HG03066 (cell line): Measurements from ENCODE around the gene MVB12B.

Experiments used
- ATAC-seq: cut with Tn5 transposase; IDR thresholded peaks from one replicate; pipeline ENCODE4 v1.9.1; 2021; ENCODE audit warnings: low read depth; ENCODE audit not compliant: unreplicated experiment

MVB12B gene

DNA sequence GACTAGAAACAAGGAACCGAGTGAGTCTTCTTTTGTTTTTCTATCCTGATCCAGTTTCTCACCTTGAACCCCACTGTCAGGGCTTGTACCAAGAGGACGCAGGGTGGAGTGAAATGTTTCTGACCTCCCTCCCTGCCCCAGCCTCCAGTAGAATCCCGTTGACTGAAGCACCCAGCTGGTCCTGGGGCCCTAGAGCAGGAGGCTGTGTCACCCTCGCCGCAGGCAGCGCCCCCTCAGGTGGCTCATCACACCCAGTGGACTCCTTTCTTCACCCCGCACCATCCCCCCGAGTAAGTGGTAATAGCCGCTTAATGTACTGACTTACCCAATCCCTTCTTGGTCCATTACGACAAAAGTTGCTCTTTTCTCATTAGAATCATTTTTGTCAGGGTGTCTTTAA, 53.8 kb downstream of the MVB12B start:
- no peak for ATAC-seq

DNA sequence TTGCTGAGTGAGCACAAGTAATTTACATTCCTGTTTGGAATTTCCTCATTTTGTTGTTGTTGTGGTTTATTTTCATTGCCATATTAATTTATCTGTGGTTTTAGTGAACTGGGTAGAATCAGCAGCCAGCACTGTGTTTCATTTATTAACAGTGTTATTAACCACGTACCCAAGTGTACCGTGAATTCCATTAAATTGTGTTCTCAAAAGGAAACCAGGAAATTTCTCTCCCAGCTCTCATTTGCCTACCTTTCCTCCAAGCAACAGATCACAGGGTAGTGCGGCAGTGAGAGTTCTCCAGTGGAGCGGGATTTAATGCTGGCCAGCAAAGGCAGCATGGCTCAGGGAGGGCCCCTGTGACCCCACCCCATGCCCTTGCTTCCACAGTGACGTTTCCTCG, 54.6 kb downstream of the MVB12B start:
- no peak for ATAC-seq

GRCh38 chr9:126383406-126384046, 56.9 kb downstream of the MVB12B start:
- ATAC-seq, result no peak

- ATAC-seq, result no peak
These were observed 58.3 kb downstream of the MVB12B start for GRCh38 chr9:126384926-126385325.

- ATAC-seq, result no peak
These were observed 59.5 kb downstream of the MVB12B start for GRCh38 chr9:126386088-126386487.

DNA sequence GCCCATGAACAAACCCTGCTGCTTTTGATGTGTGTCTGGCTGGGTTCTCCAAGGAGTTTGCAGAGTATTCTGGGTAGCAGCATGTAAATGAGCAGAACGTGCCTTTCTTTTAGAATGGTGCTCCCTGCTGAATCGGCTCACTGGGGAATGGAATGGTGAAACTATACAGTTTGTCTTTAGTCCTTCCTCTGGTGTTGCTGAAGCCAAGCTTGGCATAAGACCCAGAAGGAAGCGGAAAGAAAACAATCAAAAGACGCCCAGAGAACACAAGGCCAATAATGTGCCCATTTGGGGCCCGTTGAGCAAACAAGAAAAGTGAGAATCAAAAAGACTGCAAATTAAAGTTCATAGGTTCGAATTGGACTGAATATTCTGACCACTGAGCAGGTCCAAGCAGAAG, 60.1 kb downstream of the MVB12B start:
- ATAC-seq, result no peak

GRCh38 chr9:126388964-126389708, 62.5 kb downstream of the MVB12B start:
- ATAC-seq, result no peak

DNA sequence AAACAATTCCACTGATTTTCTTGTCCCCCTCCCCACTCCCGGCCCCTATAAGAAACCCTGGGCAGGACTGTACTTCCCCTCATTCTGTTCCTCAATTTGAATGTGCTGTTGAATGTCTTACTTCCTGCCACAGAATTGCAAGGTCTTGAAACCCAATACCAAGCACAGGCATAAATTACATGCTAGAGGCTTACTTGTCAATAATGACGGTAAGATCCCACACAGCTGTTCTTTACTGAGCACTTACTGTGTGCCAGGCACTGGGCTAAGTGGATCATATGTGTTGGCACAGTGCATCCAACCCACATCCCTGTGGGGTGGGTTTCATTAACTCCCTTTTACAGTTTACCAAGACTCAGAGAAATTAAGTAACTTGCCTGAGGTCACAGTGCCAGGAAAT, 63.4 kb downstream of the MVB12B start:
- ATAC-seq, result no peak

DNA sequence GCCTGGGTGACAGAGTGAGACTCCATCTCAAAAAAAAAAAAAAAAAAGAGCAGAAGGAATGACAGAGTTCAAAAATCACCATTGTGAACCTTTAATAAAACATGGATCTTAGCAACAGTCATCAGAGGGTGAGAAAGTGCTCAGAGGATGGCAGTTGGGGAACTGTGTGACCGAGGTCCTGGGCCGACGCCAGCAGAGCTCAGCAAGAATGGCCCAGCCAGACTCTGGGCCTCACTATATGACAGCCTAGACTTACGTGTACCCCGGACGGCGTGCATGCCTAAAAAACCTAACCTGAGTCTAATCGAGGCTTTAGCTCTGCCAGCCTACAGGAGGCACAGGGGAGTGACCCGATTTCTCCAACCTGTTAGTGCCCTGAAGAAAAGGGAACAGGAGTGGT, 64.3 kb downstream of the MVB12B start:
- ATAC-seq, result no peak

DNA sequence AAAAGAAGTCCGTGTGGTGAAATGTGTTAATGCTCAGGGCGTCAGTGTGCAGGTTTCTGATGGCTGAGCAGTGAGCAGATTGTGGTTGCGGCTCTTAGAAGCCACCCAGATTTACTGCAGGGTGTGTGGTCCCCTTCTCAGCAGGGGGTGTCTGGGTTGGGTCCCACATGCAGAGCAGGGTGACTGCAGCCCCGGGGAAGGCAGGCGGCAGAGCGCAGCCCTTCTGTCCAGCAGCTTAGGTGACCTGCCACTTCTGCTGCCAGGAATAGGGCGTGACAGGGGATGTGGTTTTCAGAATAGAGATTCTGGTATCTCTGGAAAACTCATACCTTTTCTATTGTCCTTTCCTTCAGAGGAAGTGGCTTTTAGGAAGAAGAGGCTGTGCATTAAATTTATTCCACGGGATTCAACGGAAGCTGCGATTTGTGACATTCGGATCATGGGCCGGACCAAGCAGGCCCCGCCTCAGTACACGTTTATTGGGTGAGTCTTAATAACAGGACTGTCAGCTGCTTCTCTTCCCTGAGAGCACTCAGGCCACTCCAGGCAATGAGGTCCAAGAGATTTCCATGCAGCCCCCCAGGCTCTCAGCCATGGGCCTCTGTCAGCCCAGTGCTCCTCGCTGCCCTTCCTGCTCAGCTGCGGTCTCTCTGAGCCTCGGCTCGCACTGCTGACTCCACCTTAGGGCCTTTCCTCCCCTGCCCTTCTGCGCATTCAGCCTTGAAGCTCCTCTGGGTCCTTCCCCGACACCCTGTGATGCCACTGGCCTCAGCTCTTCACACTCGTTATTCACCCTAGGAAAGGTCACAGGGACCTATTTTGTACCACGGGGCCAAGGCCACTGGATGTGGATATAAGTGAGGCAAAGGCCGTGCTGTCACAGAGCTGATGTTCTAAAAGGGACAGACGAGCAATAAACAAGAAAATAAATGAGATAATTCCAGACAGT, 65.4 kb downstream of the MVB12B start:
- no peak for ATAC-seq

DNA sequence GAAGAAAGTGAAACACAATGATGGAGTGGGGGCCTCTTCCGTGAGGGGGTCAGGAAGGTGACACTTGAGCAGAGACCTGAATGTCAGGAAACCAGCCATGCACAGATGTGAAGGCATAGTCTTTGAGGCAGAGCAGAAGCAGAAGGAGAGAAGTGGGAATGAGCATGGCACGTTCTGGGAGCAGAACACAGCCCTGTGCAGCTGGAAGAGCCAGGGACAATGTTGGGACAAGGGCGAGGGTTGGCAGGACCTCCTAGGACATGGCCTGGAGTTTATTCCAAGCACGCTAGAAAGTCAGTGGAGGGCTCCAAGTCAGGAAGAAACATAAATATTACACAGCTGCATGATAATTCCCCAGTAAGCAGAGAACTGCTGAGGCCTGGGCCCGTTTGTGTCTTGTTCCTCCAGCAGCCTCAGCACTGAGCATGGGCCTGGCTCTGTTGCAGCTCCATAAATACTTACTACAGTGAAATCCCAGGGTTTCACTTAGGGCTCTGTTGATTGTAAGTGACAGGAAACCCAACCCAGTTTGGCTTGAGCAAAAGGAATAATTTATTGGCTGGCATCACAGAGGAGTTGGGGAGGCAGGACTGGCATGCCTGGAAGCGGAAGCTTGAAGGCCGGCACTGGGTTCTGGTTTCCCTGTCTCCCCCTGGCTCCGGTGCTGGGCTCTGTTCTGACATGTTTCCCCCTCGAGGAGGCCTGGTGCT, 66.2 kb downstream of the MVB12B start:
- no peak for ATAC-seq

DNA sequence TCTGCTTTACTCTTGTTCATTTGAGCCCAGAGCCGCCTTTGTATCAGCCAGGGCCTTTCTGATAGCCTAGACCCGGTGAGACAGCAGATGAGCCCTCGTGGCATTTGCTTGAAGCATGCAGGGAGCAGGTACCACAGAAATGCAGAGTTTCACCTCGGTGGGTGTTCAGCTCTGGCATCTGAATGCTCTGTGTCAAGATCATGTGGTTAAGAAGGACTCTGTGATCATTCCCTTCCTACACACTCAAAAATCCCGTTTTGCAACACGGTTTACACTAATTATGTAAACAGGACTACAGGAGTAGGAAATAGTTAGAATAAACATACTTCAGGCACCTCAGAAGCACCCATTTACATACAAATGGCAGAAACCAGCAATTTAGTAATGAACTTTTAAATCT, 67.2 kb downstream of the MVB12B start:
- no peak for ATAC-seq

- ATAC-seq, result no peak
These were observed 68.2 kb downstream of the MVB12B start for GRCh38 chr9:126394802-126395201.

- ATAC-seq, result no peak
These were observed 69.0 kb downstream of the MVB12B start for GRCh38 chr9:126395439-126396212.

- no peak for ATAC-seq
These were observed 70.4 kb downstream of the MVB12B start for GRCh38 chr9:126397056-126397455.

- no peak for ATAC-seq
These were observed 71.9 kb downstream of the MVB12B start for GRCh38 chr9:126398403-126399058.

- no peak for ATAC-seq
These were observed 72.6 kb downstream of the MVB12B start for GRCh38 chr9:126399251-126399650.

GRCh38 chr9:126399789-126400188, 73.2 kb downstream of the MVB12B start:
- ATAC-seq, result no peak

- ATAC-seq, result no peak
These were observed 73.9 kb downstream of the MVB12B start for GRCh38 chr9:126400571-126400970.
